Neural cell (in vitro differentiated cells): ENCODE measurements around the gene B3GNT3.

Source experiments
- CTCF ChIP-seq: fragments of 450-650 bp; IDR thresholded peaks from 2 replicates; pipeline ENCODE4 v1.5.1; 2014; ENCODE audit warnings: antibody characterized with exemption, mild to moderate bottlenecking, moderate library complexity; ENCODE audit not compliant: poor library complexity, severe bottlenecking
- EP300 ChIP-seq: fragments of 450-650 bp; conservative IDR thresholded peaks from 2 replicates; pipeline ENCODE4 v1.6.1; 2014; ENCODE audit warnings: antibody characterized with exemption, mild to moderate bottlenecking, moderate library complexity; ENCODE audit not compliant: poor library complexity, severe bottlenecking
- EZH2 ChIP-seq: fragments of 200-600, 300-800 bp; shearing (Covaris generic), sonication (generic); IDR thresholded peaks from 2 replicates; pipeline ENCODE4 v1.6.1; 2014; ENCODE audit warnings: antibody characterized with exemption, low read length, borderline replicate concordance, mild to moderate bottlenecking; ENCODE audit not compliant: insufficient read depth, poor library complexity, severe bottlenecking
- POLR2AphosphoS5 ChIP-seq: IDR thresholded peaks from 2 replicates; pipeline ENCODE4 v1.6.1; 2012
- RAD21 ChIP-seq: fragments of 450-650 bp; conservative IDR thresholded peaks from 2 replicates; pipeline ENCODE4 v1.6.1; 2014; ENCODE audit warnings: antibody characterized with exemption, mild to moderate bottlenecking, moderate library complexity

GRCh38 chr19:17841810-17842662, 47.1 kb downstream of the B3GNT3 start:
- TF ChIP-seq CTCF (no peak), EP300 (no peak), EZH2 (no peak), RAD21 (no peak), POLR2AphosphoS5 (no peak)
